ENCODE results near the gene PTPRQ.

PTPRQ gene

DNA sequence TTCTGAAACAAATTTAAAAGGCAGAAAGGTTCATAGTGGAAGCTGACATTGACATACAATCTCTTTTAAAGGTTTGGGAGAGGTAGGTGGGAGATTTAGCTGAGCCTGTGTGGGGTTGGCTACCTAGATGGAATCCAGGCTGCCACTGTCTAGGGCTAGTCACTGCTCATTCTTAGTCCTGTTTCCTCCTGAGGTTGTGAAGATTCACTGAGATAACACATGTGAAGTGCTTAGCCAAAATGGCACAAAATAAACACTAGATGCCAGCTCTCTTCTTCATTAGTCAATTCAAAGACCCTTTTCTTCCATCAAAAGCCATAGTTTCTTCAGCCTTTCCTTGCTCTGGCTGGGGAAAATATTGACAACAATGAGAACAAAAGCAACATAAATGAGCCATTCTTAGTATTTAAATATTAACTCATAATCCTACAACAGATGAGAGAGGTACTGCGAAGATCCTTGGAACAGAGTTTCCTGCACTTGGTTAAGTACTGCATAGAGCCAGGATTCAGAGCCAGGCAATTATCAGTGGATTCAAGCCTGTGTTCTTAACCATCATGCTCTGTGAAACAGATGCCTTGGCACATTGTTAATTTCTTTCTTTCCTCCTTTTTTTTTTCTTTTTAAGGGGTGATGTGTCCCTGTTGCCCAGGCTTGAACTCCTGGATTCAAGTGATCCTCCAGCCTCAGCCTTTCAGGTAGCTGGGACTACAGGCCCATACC is 266.9 kb downstream of the PTPRQ start:
- Histone ChIP-seq H3K36me3 (ENCODE audit: control insufficient read depth, insufficient read depth, low read length) (no peaks in the 10 kb centered on the region), H3K9ac (ENCODE audit: low read length) (no peak overlapping the region), H3K4me1 (ENCODE audit: control insufficient read depth, insufficient read depth, low read length) (no peaks in the 10 kb centered on the region), H3K9me3 (ENCODE audit: control insufficient read depth, low read length) (no peaks in the 10 kb centered on the region), H3K4me3 (ENCODE audit: low read length) (no peak overlapping the region), H3K27me3 (ENCODE audit: control insufficient read depth, insufficient read depth, low read length) (peaks cover 57% of the 10 kb centered on the region)

- Histone ChIP-seq H3K36me3 (ENCODE audit: control insufficient read depth, insufficient read depth, low read length) (no peaks in the 10 kb centered on the region), H3K4me1 (ENCODE audit: control insufficient read depth, insufficient read depth, low read length) (no peaks in the 10 kb centered on the region), H3K9ac (ENCODE audit: low read length) (no peak overlapping the region), H3K27me3 (ENCODE audit: control insufficient read depth, insufficient read depth, low read length) (peaks cover 65% of the 10 kb centered on the region), H3K4me3 (ENCODE audit: low read length) (no peak overlapping the region), H3K9me3 (ENCODE audit: control insufficient read depth, low read length) (no peaks in the 10 kb centered on the region)
Observed at GRCh38 chr12:80711866-80712265, 267.8 kb downstream of the PTPRQ start.

- H3K36me3 ChIP-seq (ENCODE audit: control insufficient read depth, insufficient read depth, low read length), result no peaks in the 10 kb centered on the region
- no peak overlapping the region for H3K9ac ChIP-seq (ENCODE audit: low read length)
- H3K9me3 ChIP-seq (ENCODE audit: control insufficient read depth, low read length), result no peaks in the 10 kb centered on the region
- no peak overlapping the region for H3K4me3 ChIP-seq (ENCODE audit: low read length)
- H3K27me3 ChIP-seq (ENCODE audit: control insufficient read depth, insufficient read depth, low read length), result peaks cover 61% of the 10 kb centered on the region
- no peaks in the 10 kb centered on the region for H3K4me1 ChIP-seq (ENCODE audit: control insufficient read depth, insufficient read depth, low read length)
Observed at GRCh38 chr12:80712866-80713265, 268.8 kb downstream of the PTPRQ start.

DNA sequence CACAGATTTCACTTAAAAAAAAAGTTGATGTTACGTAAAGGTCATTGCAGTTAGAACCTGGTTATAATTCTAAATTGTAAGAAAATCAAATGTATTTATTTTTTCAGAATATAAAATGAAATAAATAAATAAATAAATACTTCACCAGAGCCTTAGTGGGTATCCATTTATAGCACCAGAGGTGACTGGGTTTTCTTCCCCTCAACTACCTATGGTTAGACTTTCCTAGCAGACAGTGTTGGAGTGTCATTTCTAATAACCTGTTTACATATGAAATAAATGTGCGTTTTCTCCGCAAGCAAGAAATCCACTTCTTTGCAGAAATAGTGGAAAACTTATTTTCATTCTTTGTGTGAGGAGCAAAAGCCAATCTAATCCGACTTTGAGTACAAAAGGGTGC is 269.4 kb downstream of the PTPRQ start:
- Histone ChIP-seq H3K4me1 (ENCODE audit: control insufficient read depth, insufficient read depth, low read length) (no peaks in the 10 kb centered on the region), H3K4me3 (ENCODE audit: low read length) (no peak overlapping the region), H3K9ac (ENCODE audit: low read length) (no peak overlapping the region), H3K36me3 (ENCODE audit: control insufficient read depth, insufficient read depth, low read length) (no peaks in the 10 kb centered on the region), H3K27me3 (ENCODE audit: control insufficient read depth, insufficient read depth, low read length) (peaks cover 59% of the 10 kb centered on the region), H3K9me3 (ENCODE audit: control insufficient read depth, low read length) (no peaks in the 10 kb centered on the region)

GRCh38 chr12:80714055-80714454 is 270.0 kb downstream of the PTPRQ start:
- Histone ChIP-seq H3K9me3 (ENCODE audit: control insufficient read depth, low read length) (no peaks in the 10 kb centered on the region), H3K36me3 (ENCODE audit: control insufficient read depth, insufficient read depth, low read length) (no peaks in the 10 kb centered on the region), H3K27me3 (ENCODE audit: control insufficient read depth, insufficient read depth, low read length) (peaks cover 53% of the 10 kb centered on the region), H3K4me3 (ENCODE audit: low read length) (no peak overlapping the region), H3K4me1 (ENCODE audit: control insufficient read depth, insufficient read depth, low read length) (no peaks in the 10 kb centered on the region), H3K9ac (ENCODE audit: low read length) (no peak overlapping the region)

DNA sequence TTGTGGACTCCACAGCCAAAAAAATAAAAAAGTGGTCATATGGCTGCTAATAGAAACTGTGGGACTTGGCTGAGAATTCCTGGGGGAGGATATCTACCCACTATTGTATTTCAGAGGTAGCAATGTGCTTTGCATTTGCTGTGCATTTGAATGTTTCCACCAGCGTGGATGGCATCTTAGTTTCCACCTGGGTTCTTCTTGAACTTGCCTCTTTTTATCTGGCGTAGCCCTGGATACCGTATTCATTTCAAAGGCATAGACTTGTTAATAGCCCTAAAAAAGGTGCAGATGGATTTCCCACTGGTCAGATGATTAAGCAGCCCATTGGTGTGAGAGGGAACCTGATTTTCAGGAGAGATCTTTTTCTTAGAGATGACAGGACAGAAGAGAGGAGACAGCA is 270.8 kb downstream of the PTPRQ start:
- Histone ChIP-seq H3K4me3 (ENCODE audit: low read length) (no peak overlapping the region), H3K9ac (ENCODE audit: low read length) (no peak overlapping the region), H3K27me3 (ENCODE audit: control insufficient read depth, insufficient read depth, low read length) (peaks cover 45% of the 10 kb centered on the region), H3K9me3 (ENCODE audit: control insufficient read depth, low read length) (no peaks in the 10 kb centered on the region), H3K4me1 (ENCODE audit: control insufficient read depth, insufficient read depth, low read length) (no peaks in the 10 kb centered on the region), H3K36me3 (ENCODE audit: control insufficient read depth, insufficient read depth, low read length) (no peaks in the 10 kb centered on the region)

- no peak overlapping the region for H3K4me3 ChIP-seq (ENCODE audit: low read length)
- H3K9me3 ChIP-seq (ENCODE audit: control insufficient read depth, low read length), result no peaks in the 10 kb centered on the region
- H3K9ac ChIP-seq (ENCODE audit: low read length), result no peak overlapping the region
- peaks cover 42% of the 10 kb centered on the region for H3K27me3 ChIP-seq (ENCODE audit: control insufficient read depth, insufficient read depth, low read length)
- no peaks in the 10 kb centered on the region for H3K36me3 ChIP-seq (ENCODE audit: control insufficient read depth, insufficient read depth, low read length)
- no peaks in the 10 kb centered on the region for H3K4me1 ChIP-seq (ENCODE audit: control insufficient read depth, insufficient read depth, low read length)
Observed at GRCh38 chr12:80715713-80716249, 271.7 kb downstream of the PTPRQ start.

- H3K27me3 ChIP-seq (ENCODE audit: control insufficient read depth, insufficient read depth, low read length), result peaks cover 46% of the 10 kb centered on the region
Observed at GRCh38 chr12:80716696-80717469, 272.8 kb downstream of the PTPRQ start, which contains the start of gene MYF5. Gene MYF5 (plus strand): TSS chr12:80716912. CDS start chr12:80717064, 152 bp downstream.

GRCh38 chr12:80717856-80718255 is 273.8 kb downstream of the PTPRQ start:
- H3K27me3 ChIP-seq (ENCODE audit: control insufficient read depth, insufficient read depth, low read length), result peaks cover 46% of the 10 kb centered on the region

More at GRCh38 chr12:80716696-80717469, 272.8 kb downstream of the PTPRQ start, which contains the start of gene MYF5:
- no peak within 1 kb of the TSS for H3K9ac ChIP-seq (ENCODE audit: low read length)
- H3K4me3 ChIP-seq (ENCODE audit: low read length), result no peak within 1 kb of the TSS
- H3K9me3 ChIP-seq (ENCODE audit: control insufficient read depth, low read length), result no peaks in the 10 kb centered on the region
- no peaks in the 10 kb centered on the region for H3K36me3 ChIP-seq (ENCODE audit: control insufficient read depth, insufficient read depth, low read length)
- H3K4me1 ChIP-seq (ENCODE audit: control insufficient read depth, insufficient read depth, low read length), result no peaks in the 10 kb centered on the region

DNA sequence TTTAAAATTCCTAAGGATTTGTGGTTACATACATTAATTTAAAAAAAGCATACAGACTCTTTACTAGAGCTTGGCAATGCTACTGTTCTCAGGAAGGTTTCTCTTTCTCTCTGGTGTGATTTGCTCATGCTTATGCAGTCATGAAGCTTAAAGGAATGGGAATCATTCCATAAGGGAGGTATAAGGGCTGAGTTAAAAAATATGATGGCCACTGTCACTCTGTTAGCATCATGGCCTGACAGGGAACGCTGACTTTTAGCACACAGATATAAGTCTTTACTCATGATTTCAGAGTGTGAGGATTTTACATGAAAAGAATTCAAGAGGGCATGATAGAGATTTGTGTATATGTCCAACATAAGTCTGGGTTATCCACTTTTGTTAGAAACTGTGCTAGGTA is 276.5 kb downstream of the PTPRQ start:
- H3K4me3 ChIP-seq (ENCODE audit: low read length), result no peak overlapping the region
- H3K9me3 ChIP-seq (ENCODE audit: control insufficient read depth, low read length), result no peaks in the 10 kb centered on the region
- H3K9ac ChIP-seq (ENCODE audit: low read length), result no peak overlapping the region
- H3K27me3 ChIP-seq (ENCODE audit: control insufficient read depth, insufficient read depth, low read length), result peaks cover 33% of the 10 kb centered on the region
- H3K4me1 ChIP-seq (ENCODE audit: control insufficient read depth, insufficient read depth, low read length), result no peaks in the 10 kb centered on the region
- H3K36me3 ChIP-seq (ENCODE audit: control insufficient read depth, insufficient read depth, low read length), result no peaks in the 10 kb centered on the region

More at GRCh38 chr12:80717856-80718255, 273.8 kb downstream of the PTPRQ start:
- no peaks in the 10 kb centered on the region for H3K9me3 ChIP-seq (ENCODE audit: control insufficient read depth, low read length)
- no peaks in the 10 kb centered on the region for H3K4me1 ChIP-seq (ENCODE audit: control insufficient read depth, insufficient read depth, low read length)
- no peaks in the 10 kb centered on the region for H3K36me3 ChIP-seq (ENCODE audit: control insufficient read depth, insufficient read depth, low read length)
- H3K9ac ChIP-seq (ENCODE audit: low read length), result no peak overlapping the region
- H3K4me3 ChIP-seq (ENCODE audit: low read length), result no peak overlapping the region

GRCh38 chr12:80721326-80721725 is 277.3 kb downstream of the PTPRQ start:
- Histone ChIP-seq H3K27me3 (ENCODE audit: control insufficient read depth, insufficient read depth, low read length) (peaks cover 25% of the 10 kb centered on the region), H3K4me1 (ENCODE audit: control insufficient read depth, insufficient read depth, low read length) (no peaks in the 10 kb centered on the region), H3K4me3 (ENCODE audit: low read length) (no peak overlapping the region), H3K36me3 (ENCODE audit: control insufficient read depth, insufficient read depth, low read length) (no peaks in the 10 kb centered on the region), H3K9ac (ENCODE audit: low read length) (no peak overlapping the region), H3K9me3 (ENCODE audit: control insufficient read depth, low read length) (no peaks in the 10 kb centered on the region)

Data from mucosa of stomach (tissue), 1 donor.